ENCODE results near the gene SGMS1. TPM values are rescaled to one million over a fixed set of nuclear protein-coding genes. Genes with fewer than 3 reads are reported as not detected.

SGMS1 gene
- total and polyA plus RNA-seq, 7 donors = 3.5 to 81.3 (median 55.7) TPM

- intact Hi-C loops (cut with DNase I) = no loop called here
- Histone ChIP-seq H3K4me3 (no peak overlapping the region), H3K4me1 (peaks cover 0 to 4% (median 2%) of the 10 kb centered on the region in 4 donors), H3K9me3 (no peaks in the 10 kb centered on the region), H3K36me3 (no peaks in the 10 kb centered on the region), H3K27ac (no peak overlapping the region), H3K27me3 (no peaks in the 10 kb centered on the region)
- 97 to 98% methylated on average over 30 of the region's 30 CpGs for WGBS, 2 donors
- TF ChIP-seq POLR2A (IDR thresholded peaks at IDR 0.05) = no peak
- no peak for TF ChIP-seq EP300 (IDR thresholded peaks at IDR 0.05)
- TF ChIP-seq POLR2AphosphoS5 (IDR thresholded peaks at IDR 0.05) = no peak
- TF ChIP-seq CTCF (IDR thresholded peaks at IDR 0.05) = no peak
- DNase-seq = no peak
Measured at GRCh38 chr10:50631052-50631451, 7.3 kb upstream of the SGMS1 start.

- Histone ChIP-seq H3K9me3 (no peaks in the 10 kb centered on the region), H3K36me3 (no peaks in the 10 kb centered on the region), H3K27me3 (no peaks in the 10 kb centered on the region), H3K4me1 (peaks cover under 1 to 10% (median 7%) of the 10 kb centered on the region in 4 donors), H3K4me3 (no peak overlapping the region), H3K27ac (no peak overlapping the region)
- TF ChIP-seq POLR2AphosphoS5 (IDR thresholded peaks at IDR 0.05) (no peak), EP300 (IDR thresholded peaks at IDR 0.05) (no peak), POLR2A (IDR thresholded peaks at IDR 0.05) (no peak), CTCF (IDR thresholded peaks at IDR 0.05) (no peak)
- intact Hi-C loops (cut with DNase I) = no loop called here
- DNase-seq = no peak
- 70 to 74% methylated on average over 3 of the region's 3 CpGs for WGBS, 2 donors
Measured at GRCh38 chr10:50629495-50630122, 5.9 kb upstream of the SGMS1 start.

- peaks cover 3 to 10% (median 7%) of the 10 kb centered on the region in 4 donors for H3K4me1 ChIP-seq
- H3K27ac ChIP-seq = no peak overlapping the region
- intact Hi-C loops (cut with DNase I) = no loop called here
- H3K4me3 ChIP-seq = no peak overlapping the region
- no peak for DNase-seq
- H3K27me3 ChIP-seq = no peaks in the 10 kb centered on the region
- H3K36me3 ChIP-seq = no peaks in the 10 kb centered on the region
- H3K9me3 ChIP-seq = no peaks in the 10 kb centered on the region
- TF ChIP-seq EP300 (IDR thresholded peaks at IDR 0.05) = no peak
- TF ChIP-seq POLR2A (IDR thresholded peaks at IDR 0.05) = no peak
- TF ChIP-seq CTCF (IDR thresholded peaks at IDR 0.05) = no peak
- TF ChIP-seq POLR2AphosphoS5 (IDR thresholded peaks at IDR 0.05) = no peak
- 94 to 96% methylated on average over 4 of the region's 4 CpGs for WGBS, 2 donors
Measured at GRCh38 chr10:50627896-50628295, 4.1 kb upstream of the SGMS1 start.

- DNase-seq = no peak
- no peaks in the 10 kb centered on the region for H3K36me3 ChIP-seq
- H3K27ac ChIP-seq = no peak overlapping the region
- 93 to 97% methylated on average over 1 of the region's 1 CpG for WGBS, 2 donors
- peaks cover 3 to 15% (median 7%) of the 10 kb centered on the region in 4 donors for H3K4me1 ChIP-seq
- intact Hi-C loops (cut with DNase I) = no loop called here
- H3K9me3 ChIP-seq = no peaks in the 10 kb centered on the region
- TF ChIP-seq EP300 (IDR thresholded peaks at IDR 0.05) (no peak), POLR2A (IDR thresholded peaks at IDR 0.05) (no peak), CTCF (IDR thresholded peaks at IDR 0.05) (no peak), POLR2AphosphoS5 (IDR thresholded peaks at IDR 0.05) (no peak)
- no peaks in the 10 kb centered on the region for H3K27me3 ChIP-seq
- H3K4me3 ChIP-seq = no peak overlapping the region
Measured at GRCh38 chr10:50627443-50627842, 3.7 kb upstream of the SGMS1 start.
